HepG2 (cell line): Measurements from ENCODE around the gene BRPF1.

Experiments used
- CTCF ChIP-seq: sonication (generic); formaldehyde crosslinking; IDR thresholded peaks from 2 replicates; pipeline ENCODE4 v1.5.0; 2020; ENCODE audit warnings: mild to moderate bottlenecking, missing genetic modification reagents, moderate library complexity
- NKX3-1 ChIP-seq: sonication (generic); formaldehyde crosslinking; IDR thresholded peaks from 2 replicates; pipeline ENCODE4 v1.5.0; 2020; ENCODE audit warnings: missing genetic modification reagents
- SOX13 ChIP-seq, 3 experiments: fragments of 450-650 bp in 1 of 3; sonication (generic) in 1 of 3; formaldehyde crosslinking in 1 of 3; IDR thresholded peaks in 2 of 3; conservative IDR thresholded peaks in 1 of 3; 2 replicates each; pipeline versions ENCODE4 v1.5.0 to v1.6.1; 2016 to 2020; ENCODE audit warnings: antibody characterized with exemption in 1 of 3, mild to moderate bottlenecking in 1 of 3, missing compliant biosample characterization in 1 of 3, missing genetic modification reagents in 1 of 3, moderate library complexity in 1 of 3
- TAF15 ChIP-seq: fragments of 200-400 bp; formaldehyde crosslinking; IDR thresholded peaks from one replicate; pipeline ENCODE4 v1.6.1; 2018; ENCODE audit warnings: mild to moderate bottlenecking, low read depth, low read length; ENCODE audit not compliant: poor library complexity, severe bottlenecking
- ZBTB46 ChIP-seq: sonication (generic); formaldehyde crosslinking; IDR thresholded peaks from 2 replicates; pipeline ENCODE4 v1.4.0; 2020; ENCODE audit warnings: mild to moderate bottlenecking, missing genetic modification reagents, borderline replicate concordance
- ZNF577 ChIP-seq: sonication (generic); formaldehyde crosslinking; IDR thresholded peaks from 2 replicates; pipeline ENCODE4 v1.4.0; 2020; ENCODE audit warnings: mild to moderate bottlenecking, low read depth, missing genetic modification reagents, borderline replicate concordance

- TF ChIP-seq TAF15 (no peak), ZBTB46 (CRISPR knock-in tag) (no peak), CTCF (CRISPR knock-in tag) (no peak), SOX13 (IDR thresholded peaks at IDR 0.05) (no peak), SOX13 (CRISPR knock-in tag; conservative IDR thresholded peaks at IDR 0.05 in 1 of 2, IDR thresholded peaks at IDR 0.05 in 1 of 2) (no peak), ZNF577 (no peak), NKX3-1 (CRISPR knock-in tag) (no peak)
Observed at GRCh38 chr3:9795207-9795606, 63.7 kb downstream of the BRPF1 start.
